Erythroblast (primary cell): ENCODE results near the gene IL13RA1.
"Not testable (repeated sequence)": the region's sequence is repeated elsewhere in the genome, so short reads cannot be mapped to it uniquely, and the experiment has no call there.

Experiments
- DNase-seq, 2 experiments: peaks; one replicate each; lab custom pipeline; 2025; lab: John Stamatoyannopoulos, UW
- GATA1 ChIP-seq: IDR thresholded peaks from 2 replicates; pipeline ENCODE4 v1.6.1; 2011; ENCODE audit warnings: low read depth, mild to moderate bottlenecking, control low read depth, low read length, moderate library complexity
- POLR2A ChIP-seq: IDR thresholded peaks from 2 replicates; pipeline ENCODE4 v1.6.1; 2011; ENCODE audit warnings: mild to moderate bottlenecking, low read length

The IL13RA1 gene

GRCh38 chrX:118726887-118727685 lies at the start of gene IL13RA1:
IL13RA1 (plus strand) TSS chrX:118727606; CDS start chrX:118727639, 33 bp downstream.
- TF ChIP-seq POLR2A (no peak), GATA1 (no peak)

GRCh38 chrX:118679290-118679689 lies 48.1 kb upstream of the IL13RA1 start:
- TF ChIP-seq GATA1 (no peak), POLR2A (no peak)

More at GRCh38 chrX:118726887-118727685, at the start of gene IL13RA1:
- DNase-seq, result peak; percentile 3 to 4

GRCh38 chrX:118682258-118683014 lies 45.0 kb upstream of the IL13RA1 start:
- no peak for DNase-seq
- TF ChIP-seq GATA1 (no peak), POLR2A (no peak)

More at GRCh38 chrX:118679290-118679689, 48.1 kb upstream of the IL13RA1 start:
- DNase-seq, result no peak

- no peak for DNase-seq
- TF ChIP-seq POLR2A, result no peak
- TF ChIP-seq GATA1, result no peak
Observed at GRCh38 chrX:118685393-118685792, 42.0 kb upstream of the IL13RA1 start.

GRCh38 chrX:118688935-118689334 lies 38.5 kb upstream of the IL13RA1 start:
- no peak for DNase-seq
- TF ChIP-seq POLR2A (no peak), GATA1 (no peak)

- no peak for DNase-seq
- no peak for TF ChIP-seq GATA1
- no peak for TF ChIP-seq POLR2A
Observed at GRCh38 chrX:118693843-118694242, 33.6 kb upstream of the IL13RA1 start.

- TF ChIP-seq POLR2A (no peak), GATA1 (no peak)
- no peak for DNase-seq
Observed at GRCh38 chrX:118694638-118695037, 32.8 kb upstream of the IL13RA1 start.

GRCh38 chrX:118698516-118699170 lies 28.8 kb upstream of the IL13RA1 start:
- no peak for DNase-seq
- TF ChIP-seq POLR2A, result no peak
- TF ChIP-seq GATA1, result no peak

- no peak for DNase-seq
Observed at GRCh38 chrX:118702741-118703140, 24.7 kb upstream of the IL13RA1 start.

GRCh38 chrX:118706681-118707080 lies 20.7 kb upstream of the IL13RA1 start:
- TF ChIP-seq GATA1, result no peak
- no peak for TF ChIP-seq POLR2A
- no peak for DNase-seq

More at GRCh38 chrX:118702741-118703140, 24.7 kb upstream of the IL13RA1 start:
- no peak for TF ChIP-seq POLR2A
- TF ChIP-seq GATA1, result no peak

GRCh38 chrX:118714521-118714920 lies 12.9 kb upstream of the IL13RA1 start:
- no peak for DNase-seq
- TF ChIP-seq GATA1 (no peak), POLR2A (no peak)

- not testable (repeated sequence) for DNase-seq
Observed at GRCh38 chrX:118715917-118716316, 11.5 kb upstream of the IL13RA1 start.

- DNase-seq, result not testable (repeated sequence)
Observed at GRCh38 chrX:118716833-118717232, 10.6 kb upstream of the IL13RA1 start.

GRCh38 chrX:118717678-118718391 lies 9.6 kb upstream of the IL13RA1 start:
- DNase-seq, result no peak
- TF ChIP-seq POLR2A (no peak), GATA1 (no peak)
